HEK293 (cell line): ENCODE data around the gene BCAT1.
A peak's percentile ranks its signal among the peaks of the same experiment; 100 is the strongest.

Experiments used
- CTCF ChIA-PET: fragments of 350-600 bp; formaldehyde crosslinking; extraction: SDS; loops from one replicate; lab custom pipeline; 2021; ENCODE audit warnings: antibody characterized with exemption; lab: Yijun Ruan, JAX
- POLR2A ChIA-PET: fragments of 300-600 bp; formaldehyde crosslinking; extraction: SDS; loops from one replicate; lab custom pipeline; 2020; ENCODE audit warnings: antibody characterized with exemption, inconsistent platforms; lab: Yijun Ruan, JAX
- H3K27ac ChIP-seq: fragments of 200-500 bp; sonication (Bioruptor generic); 2 replicates; pipeline ENCODE4 v1.5.1; 2014; ENCODE audit warnings: low read depth, low read length, control low read depth, inconsistent platforms; ENCODE audit errors: extremely low read depth
- H3K36me3 ChIP-seq, 2 experiments: fragments of 200-500 bp in 1 of 2; sonication (Bioruptor generic) in 1 of 2; 1 replicate in 1 of 2; 2 replicates in 1 of 2; pipeline ENCODE4 v1.5.1; 2014 to 2017; ENCODE audit warnings: inconsistent platforms in 2 of 2, low read length in 2 of 2; ENCODE audit not compliant: control insufficient read depth in 2 of 2, insufficient read depth in 1 of 2
- H3K4me1 ChIP-seq: fragments of 200-500 bp; sonication (Bioruptor generic); 2 replicates; pipeline ENCODE4 v1.5.1; 2014; ENCODE audit warnings: mild to moderate bottlenecking, low read length, inconsistent platforms; ENCODE audit not compliant: control insufficient read depth, insufficient read depth
- H3K4me3 ChIP-seq: 2 replicates; pipeline ENCODE4 v1.5.1; 2011; ENCODE audit warnings: low read depth, mild to moderate bottlenecking, control low read depth, low read length, moderate library complexity
- H3K9me3 ChIP-seq: fragments of 200-500 bp; sonication (Bioruptor generic); 2 replicates; pipeline ENCODE4 v1.5.1; 2014; ENCODE audit warnings: low read depth, low read length, inconsistent platforms; ENCODE audit not compliant: control insufficient read depth, insufficient read depth
- EGR2 ChIP-seq: fragments of 450-650 bp; formaldehyde crosslinking; IDR thresholded peaks from 2 replicates; pipeline ENCODE4 v1.5.1; 2016; ENCODE audit warnings: low read depth, missing biosample characterization, missing genetic modification characterization
- HIC1 ChIP-seq: fragments of 450-650 bp; formaldehyde crosslinking; IDR thresholded peaks from 2 replicates; pipeline ENCODE4 v1.5.1; 2016; ENCODE audit warnings: missing biosample characterization, missing genetic modification characterization
- OSR2 ChIP-seq: fragments of 450-650 bp; formaldehyde crosslinking; IDR thresholded peaks from 2 replicates; pipeline ENCODE4 v1.5.1; 2016; ENCODE audit warnings: missing biosample characterization, missing genetic modification characterization
- PATZ1 ChIP-seq: fragments of 450-650 bp; formaldehyde crosslinking; IDR thresholded peaks from 2 replicates; pipeline ENCODE4 v1.5.1; 2016; ENCODE audit warnings: missing biosample characterization, missing genetic modification characterization
- RBAK ChIP-seq: fragments of 450-650 bp; formaldehyde crosslinking; IDR thresholded peaks from 2 replicates; pipeline ENCODE4 v1.5.1; 2016; ENCODE audit warnings: missing biosample characterization, missing genetic modification characterization
- SALL2 ChIP-seq: fragments of 450-650 bp; formaldehyde crosslinking; IDR thresholded peaks from 2 replicates; pipeline ENCODE4 v1.5.0; 2017; ENCODE audit warnings: missing biosample characterization, mild to moderate bottlenecking, missing genetic modification characterization, borderline replicate concordance
- ZBTB20 ChIP-seq: fragments of 450-650 bp; formaldehyde crosslinking; IDR thresholded peaks from 2 replicates; pipeline ENCODE4 v1.5.1; 2016; ENCODE audit warnings: missing biosample characterization, missing genetic modification characterization
- ZIC2 ChIP-seq: fragments of 450-650 bp; formaldehyde crosslinking; IDR thresholded peaks from 2 replicates; pipeline ENCODE4 v1.5.1; 2016; ENCODE audit warnings: missing biosample characterization, missing genetic modification characterization
- ZNF157 ChIP-seq: fragments of 450-650 bp; formaldehyde crosslinking; IDR thresholded peaks from 2 replicates; pipeline ENCODE4 v1.5.1; 2016; ENCODE audit warnings: missing biosample characterization, missing genetic modification characterization
- ZNF214 ChIP-seq: fragments of 450-650 bp; formaldehyde crosslinking; IDR thresholded peaks from 2 replicates; pipeline ENCODE4 v1.5.1; 2017; ENCODE audit warnings: missing biosample characterization, mild to moderate bottlenecking, missing genetic modification characterization, borderline replicate concordance
- ZNF221 ChIP-seq: fragments of 450-650 bp; formaldehyde crosslinking; IDR thresholded peaks from 2 replicates; pipeline ENCODE4 v1.5.1; 2017; ENCODE audit warnings: missing biosample characterization, missing genetic modification characterization, borderline replicate concordance
- ZNF280C ChIP-seq: fragments of 450-650 bp; formaldehyde crosslinking; IDR thresholded peaks from 2 replicates; pipeline ENCODE4 v1.5.1; 2016; ENCODE audit warnings: missing biosample characterization, missing genetic modification characterization
- ZNF302 ChIP-seq: fragments of 450-650 bp; formaldehyde crosslinking; IDR thresholded peaks from 2 replicates; pipeline ENCODE4 v1.5.1; 2016; ENCODE audit warnings: missing biosample characterization, missing genetic modification characterization, low read depth
- ZNF350 ChIP-seq: fragments of 450-650 bp; formaldehyde crosslinking; IDR thresholded peaks from 2 replicates; pipeline ENCODE4 v1.5.0; 2017; ENCODE audit warnings: missing biosample characterization, mild to moderate bottlenecking, missing genetic modification characterization
- ZNF354C ChIP-seq: fragments of 450-650 bp; formaldehyde crosslinking; IDR thresholded peaks from 2 replicates; pipeline ENCODE4 v1.5.1; 2016; ENCODE audit warnings: missing biosample characterization, missing genetic modification characterization, low read depth, borderline replicate concordance
- ZNF391 ChIP-seq: fragments of 450-650 bp; formaldehyde crosslinking; IDR thresholded peaks from 2 replicates; pipeline ENCODE4 v1.5.1; 2016; ENCODE audit warnings: low read depth, missing biosample characterization, missing genetic modification characterization, borderline replicate concordance
- ZNF416 ChIP-seq: fragments of 450-650 bp; formaldehyde crosslinking; IDR thresholded peaks from 2 replicates; pipeline ENCODE4 v1.5.1; 2016; ENCODE audit warnings: missing biosample characterization, missing genetic modification characterization
- ZNF48 ChIP-seq: fragments of 450-650 bp; formaldehyde crosslinking; IDR thresholded peaks from 2 replicates; pipeline ENCODE4 v1.5.1; 2016; ENCODE audit warnings: missing biosample characterization, missing genetic modification characterization
- ZSCAN30 ChIP-seq: fragments of 450-650 bp; IDR thresholded peaks from 2 replicates; pipeline ENCODE4 v1.5.1; 2018; ENCODE audit warnings: missing biosample characterization, mild to moderate bottlenecking, missing genetic modification characterization, moderate library complexity

BCAT1 gene

GRCh38 chr12:24921251-24922038 is 27.5 kb downstream of the BCAT1 start:
- H3K36me3 ChIP-seq = no peaks in the 10 kb centered on the region
- H3K4me3 ChIP-seq = no peak overlapping the region
- no peaks in the 10 kb centered on the region; the same call in 1 of the 2 replicates for H3K4me1 ChIP-seq
- CTCF ChIA-PET = no interaction called here
- H3K9me3 ChIP-seq = no peaks in the 10 kb centered on the region
- TF ChIP-seq RBAK (tag by site-specific recombination) = no peak
- no peak for TF ChIP-seq ZNF350 (tag by site-specific recombination)
- TF ChIP-seq ZNF48 (tag by site-specific recombination) = no peak
- TF ChIP-seq, all 188 proteins: peak for 0
- H3K27ac ChIP-seq = no peak overlapping the region
- POLR2A ChIA-PET = interaction anchor here (0.6 kb wide), 1 partner anchor 46 kb away, joined by 4 read pairs; no protein-coding TSS in a partner anchor

- CTCF ChIA-PET = interaction anchor here (0.6 kb wide), 1 partner anchor 1633 kb away, joined by 3 read pairs; no protein-coding TSS in a partner anchor
- H3K9me3 ChIP-seq = no peaks in the 10 kb centered on the region
Observed at GRCh38 chr12:24920141-24920540, 28.8 kb downstream of the BCAT1 start.

GRCh38 chr12:24919346-24920001 is 29.4 kb downstream of the BCAT1 start:
- CTCF ChIA-PET = interaction anchor here (0.6 kb wide), 2 partner anchors 211 to 1633 kb away, joined by 3 to 4 read pairs; no protein-coding TSS in a partner anchor
- no peak overlapping the region for H3K27ac ChIP-seq
- H3K4me1 ChIP-seq = no peaks in the 10 kb centered on the region; the same call in 1 of the 2 replicates
- no peak overlapping the region for H3K4me3 ChIP-seq
- POLR2A ChIA-PET = no interaction called here
- no peaks in the 10 kb centered on the region for H3K36me3 ChIP-seq
- H3K9me3 ChIP-seq = no peaks in the 10 kb centered on the region
- no peak for TF ChIP-seq ZNF416 (tag by site-specific recombination)
- 0 out of 2 replicates have a peak, but pooled peaks have one; percentile 11 for TF ChIP-seq EGR2 (tag by site-specific recombination)
- TF ChIP-seq ZBTB20 (tag by site-specific recombination) = no peak
- no peak for TF ChIP-seq ZNF280C

More at GRCh38 chr12:24920141-24920540, 28.8 kb downstream of the BCAT1 start:
- Histone ChIP-seq H3K4me1 (no peaks in the 10 kb centered on the region; the same call in 1 of the 2 replicates), H3K27ac (no peak overlapping the region), H3K36me3 (no peaks in the 10 kb centered on the region), H3K4me3 (no peak overlapping the region)
- TF ChIP-seq ZNF157 (tag by site-specific recombination) (no peak), ZNF221 (tag by site-specific recombination) (no peak)
- POLR2A ChIA-PET = no interaction called here

GRCh38 chr12:24918596-24918995 is 30.3 kb downstream of the BCAT1 start:
- CTCF ChIA-PET = no interaction called here
- POLR2A ChIA-PET = no interaction called here

More at GRCh38 chr12:24918596-24918995, 30.3 kb downstream of the BCAT1 start:
- H3K9me3 ChIP-seq = no peaks in the 10 kb centered on the region
- H3K27ac ChIP-seq = no peak overlapping the region
- TF ChIP-seq ZBTB20 (tag by site-specific recombination) = no peak
- TF ChIP-seq ZNF354C (tag by site-specific recombination) = no peak
- TF ChIP-seq ZNF391 (tag by site-specific recombination) = no peak
- no peak for TF ChIP-seq SALL2
- TF ChIP-seq ZSCAN30 = no peak
- no peak for TF ChIP-seq HIC1 (tag by site-specific recombination)
- TF ChIP-seq ZNF302 = no peak
- no peak for TF ChIP-seq PATZ1 (tag by site-specific recombination)
- no peak for TF ChIP-seq OSR2 (tag by site-specific recombination)
- TF ChIP-seq ZIC2 (tag by site-specific recombination) = no peak
- no peak for TF ChIP-seq ZNF214 (tag by site-specific recombination)
- no peak overlapping the region for H3K4me3 ChIP-seq
- H3K4me1 ChIP-seq = no peaks in the 10 kb centered on the region; the same call in 1 of the 2 replicates
- no peaks in the 10 kb centered on the region for H3K36me3 ChIP-seq
